GM23248 (cell line): ENCODE results near the gene TDRD7.
"Not testable (repeated sequence)": the region's sequence is repeated elsewhere in the genome, so short reads cannot be mapped to it uniquely, and the experiment has no call there.

Experiments used
- EZH2 ChIP-seq: fragments of 200-600 bp; sonication (generic); IDR thresholded peaks from 2 replicates; pipeline ENCODE4 v1.6.1; 2018; ENCODE audit warnings: antibody characterized with exemption, mild to moderate bottlenecking; ENCODE audit not compliant: insufficient read depth, poor library complexity, severe bottlenecking
- EZH2phosphoT487 ChIP-seq: fragments of 200-600 bp; sonication (generic); IDR thresholded peaks from 2 replicates; pipeline ENCODE4 v1.6.1; 2018; ENCODE audit warnings: antibody characterized with exemption, moderate library complexity, mild to moderate bottlenecking, low read depth; ENCODE audit not compliant: insufficient read depth

GRCh38 chr9:97498846-97499245 is 87.0 kb downstream of the TDRD7 start:
- not testable (repeated sequence) for TF ChIP-seq EZH2, EZH2phosphoT487
